Activated CD8-positive, alpha-beta T cell treated with anti-CD3 and anti-CD28 coated beads for 36 hours (primary cell): Measurements from ENCODE around the gene WFDC1. TPM values are rescaled to one million over a fixed set of nuclear protein-coding genes. Genes with fewer than 3 reads are reported as not detected.

Experiments used
- ATAC-seq: fragments of 200-7000 bp; cut with Tn5 transposase; one replicate; pipeline ENCODE4 v1.10.0; 2021; ENCODE audit warnings: mild to moderate bottlenecking, moderate library complexity
- CTCF ChIA-PET: fragments of 350-600 bp; sonication (Branson Sonifier 250); formaldehyde crosslinking; loops from one replicate; lab custom pipeline; 2021; ENCODE audit warnings: antibody characterized with exemption; lab: Charles Lee
- POLR2A ChIA-PET: fragments of 350-600 bp; sonication (Branson Sonifier 250); formaldehyde crosslinking; loops from one replicate; lab custom pipeline; 2021; ENCODE audit warnings: antibody characterized with exemption; lab: Charles Lee
- DNase-seq: peaks from one replicate; pipeline ENCODE4 v3.0.0-alpha.2; 2020
- H3K27ac Mint-ChIP-seq: one replicate; pipeline ENCODE4 v1.8.0; 2021; ENCODE audit warnings: mild to moderate bottlenecking, mixed read lengths
- H3K27me3 Mint-ChIP-seq: one replicate; pipeline ENCODE4 v1.8.0; 2021; ENCODE audit warnings: mixed read lengths
- H3K36me3 Mint-ChIP-seq: one replicate; pipeline ENCODE4 v1.8.0; 2021; ENCODE audit warnings: low read depth, mixed read lengths
- H3K4me1 Mint-ChIP-seq: one replicate; pipeline ENCODE4 v1.8.0; 2021; ENCODE audit warnings: low read depth, mixed read lengths
- H3K4me3 Mint-ChIP-seq: one replicate; pipeline ENCODE4 v1.8.0; 2021; ENCODE audit warnings: mild to moderate bottlenecking, moderate library complexity, mixed read lengths
- H3K9me3 Mint-ChIP-seq: one replicate; pipeline ENCODE4 v1.8.0; 2021; ENCODE audit warnings: mixed read lengths
- intact Hi-C: fragments of 100-400 bp; cut with micrococcal nuclease; formaldehyde crosslinking; loops from one replicate; pipeline ENCODE4 v1.10.0; 2022
- total RNA-seq, 2 experiments: library from RNA; stranded (reverse); gene quantifications; one replicate each; pipeline ENCODE4 v1.2.3, GENCODE V29; 2021
- TF ChIP-seq, protein P1 (sequence below): fragments of 200-600 bp; IDR thresholded peaks from one replicate; pipeline ENCODE4 v1.8.0; 2022; ENCODE audit warnings: antibody characterized with exemption, mild to moderate bottlenecking

WFDC1 gene
- total RNA-seq, 2 experiments from 2014 or later = not detected

DNA sequence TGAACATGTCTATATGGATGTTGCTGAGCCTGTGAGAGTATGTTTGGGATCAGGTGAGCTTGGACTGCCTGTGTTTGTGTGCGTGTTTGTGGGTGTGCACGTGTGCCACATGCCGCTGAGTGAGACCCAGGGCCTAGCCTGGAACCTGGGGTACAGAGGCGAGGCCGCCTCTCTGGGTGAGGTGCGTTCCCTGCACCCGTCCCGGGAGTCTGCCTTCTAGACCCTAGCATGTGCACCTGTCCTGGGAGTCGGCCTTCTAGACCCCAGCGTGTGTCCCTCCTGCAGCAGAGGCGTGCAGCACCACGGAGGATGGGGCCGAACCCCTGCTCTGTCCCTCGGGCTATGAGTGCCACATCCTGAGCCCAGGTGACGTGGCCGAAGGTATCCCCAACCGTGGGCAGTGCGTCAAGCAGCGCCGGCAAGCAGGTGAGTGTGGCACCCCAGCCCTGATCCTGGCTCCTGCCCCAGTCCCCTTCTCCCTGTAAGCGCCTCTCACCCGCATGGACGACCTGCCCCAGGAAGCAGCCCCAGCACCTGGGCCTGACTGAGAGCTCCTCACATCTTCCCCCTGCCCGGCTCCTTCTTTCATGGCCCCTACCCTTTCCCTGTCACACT is 24.6 kb downstream of the WFDC1 start:
- ATAC-seq (no peak), DNase-seq (no peak)
- Mint-ChIP-seq H3K4me1 (no peaks in the 10 kb centered on the region), H3K4me3 (no peak overlapping the region), H3K36me3 (no peaks in the 10 kb centered on the region), H3K27me3 (peaks cover 2% of the 10 kb centered on the region), H3K27ac (no peak overlapping the region), H3K9me3 (peaks cover 6% of the 10 kb centered on the region)
- ChIA-PET POLR2A (no interaction called here), CTCF (no interaction called here)
- TF ChIP-seq, protein P1, sequence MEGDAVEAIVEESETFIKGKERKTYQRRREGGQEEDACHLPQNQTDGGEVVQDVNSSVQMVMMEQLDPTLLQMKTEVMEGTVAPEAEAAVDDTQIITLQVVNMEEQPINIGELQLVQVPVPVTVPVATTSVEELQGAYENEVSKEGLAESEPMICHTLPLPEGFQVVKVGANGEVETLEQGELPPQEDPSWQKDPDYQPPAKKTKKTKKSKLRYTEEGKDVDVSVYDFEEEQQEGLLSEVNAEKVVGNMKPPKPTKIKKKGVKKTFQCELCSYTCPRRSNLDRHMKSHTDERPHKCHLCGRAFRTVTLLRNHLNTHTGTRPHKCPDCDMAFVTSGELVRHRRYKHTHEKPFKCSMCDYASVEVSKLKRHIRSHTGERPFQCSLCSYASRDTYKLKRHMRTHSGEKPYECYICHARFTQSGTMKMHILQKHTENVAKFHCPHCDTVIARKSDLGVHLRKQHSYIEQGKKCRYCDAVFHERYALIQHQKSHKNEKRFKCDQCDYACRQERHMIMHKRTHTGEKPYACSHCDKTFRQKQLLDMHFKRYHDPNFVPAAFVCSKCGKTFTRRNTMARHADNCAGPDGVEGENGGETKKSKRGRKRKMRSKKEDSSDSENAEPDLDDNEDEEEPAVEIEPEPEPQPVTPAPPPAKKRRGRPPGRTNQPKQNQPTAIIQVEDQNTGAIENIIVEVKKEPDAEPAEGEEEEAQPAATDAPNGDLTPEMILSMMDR = no peak
- intact Hi-C loops = no loop called here

DNA sequence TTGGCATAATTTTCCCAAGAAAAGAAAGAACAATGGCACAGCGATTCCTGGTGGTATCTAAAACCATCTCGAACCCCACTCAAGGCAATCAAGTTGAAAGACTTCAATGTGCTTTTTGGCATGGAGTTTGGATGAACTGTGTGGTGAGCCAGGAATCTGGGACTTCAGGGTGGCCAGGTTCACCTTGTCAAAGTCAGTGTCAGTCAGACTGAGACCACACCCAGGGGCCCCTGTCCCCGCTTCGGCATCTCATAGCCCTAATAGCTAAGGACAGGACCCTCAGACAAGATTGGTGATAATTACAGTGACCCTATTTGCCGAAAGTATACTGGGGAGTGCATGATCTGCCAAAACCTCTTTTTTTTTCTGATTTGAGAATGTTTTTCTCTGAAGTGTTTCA is 25.8 kb downstream of the WFDC1 start:
- Mint-ChIP-seq H3K9me3 (peaks cover 6% of the 10 kb centered on the region), H3K36me3 (no peaks in the 10 kb centered on the region), H3K27ac (no peak overlapping the region), H3K4me1 (no peaks in the 10 kb centered on the region), H3K27me3 (peaks cover 2% of the 10 kb centered on the region), H3K4me3 (no peak overlapping the region)
- ChIA-PET POLR2A (no interaction called here), CTCF (no interaction called here)
- TF ChIP-seq, protein P1 = no peak
- no peak for DNase-seq
- intact Hi-C loops = no loop called here
- no peak for ATAC-seq

DNA sequence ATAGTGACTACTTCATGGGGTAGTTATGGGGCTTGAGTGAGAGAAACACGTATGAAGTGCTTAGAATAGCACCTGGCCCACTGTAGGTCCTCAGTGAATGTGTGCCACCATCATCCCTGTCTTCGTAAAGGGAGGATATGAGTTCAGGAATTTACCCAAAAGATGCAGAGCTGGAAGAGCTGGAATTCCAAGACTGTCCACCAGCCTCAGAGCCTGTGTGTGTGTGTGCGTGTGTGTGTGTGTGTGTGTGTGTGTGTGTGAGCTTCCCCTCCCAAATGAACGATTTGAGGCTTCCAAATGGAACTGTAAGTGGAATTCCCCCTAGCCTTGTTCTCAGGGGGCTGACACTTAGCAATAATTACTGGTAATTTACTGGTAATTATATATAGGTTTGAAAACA is 27.3 kb downstream of the WFDC1 start:
- TF ChIP-seq, protein P1 = no peak
- CTCF ChIA-PET = interaction anchor here (0.7 kb wide), 1 partner anchor 14 kb away, joined by 3 read pairs; no protein-coding TSS in a partner anchor
- H3K36me3 Mint-ChIP-seq = no peaks in the 10 kb centered on the region
- peaks cover 2% of the 10 kb centered on the region for H3K27me3 Mint-ChIP-seq
- H3K4me3 Mint-ChIP-seq = no peak overlapping the region
- intact Hi-C loops = no loop called here
- H3K27ac Mint-ChIP-seq = no peak overlapping the region
- peaks cover 6% of the 10 kb centered on the region for H3K9me3 Mint-ChIP-seq
- H3K4me1 Mint-ChIP-seq = no peaks in the 10 kb centered on the region
- POLR2A ChIA-PET = no interaction called here
- no peak for ATAC-seq
- no peak for DNase-seq

DNA sequence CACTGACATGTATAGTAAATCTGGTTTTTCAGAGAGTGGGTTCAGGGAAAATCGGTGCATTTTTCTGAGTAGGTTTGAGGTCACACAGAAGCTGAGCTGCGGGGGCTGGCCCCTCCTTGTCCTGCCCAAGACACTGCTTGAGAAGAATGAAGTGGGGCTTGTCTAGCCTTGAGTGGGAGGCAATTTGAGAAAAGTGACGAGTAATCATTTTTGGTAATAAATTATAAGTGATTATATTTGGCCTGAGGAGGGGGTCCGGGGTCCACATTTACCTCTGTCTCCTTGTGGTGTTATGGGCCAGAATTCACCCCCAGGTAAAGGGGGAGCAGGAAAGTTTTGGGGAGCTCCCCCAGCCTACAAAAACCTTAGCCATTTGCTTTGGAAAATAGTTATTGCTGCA is 28.1 kb downstream of the WFDC1 start:
- TF ChIP-seq, protein P1 = no peak
- Mint-ChIP-seq H3K4me3 (no peak overlapping the region), H3K27ac (no peak overlapping the region), H3K4me1 (no peaks in the 10 kb centered on the region), H3K36me3 (no peaks in the 10 kb centered on the region), H3K27me3 (peaks cover 2% of the 10 kb centered on the region), H3K9me3 (peaks cover 5% of the 10 kb centered on the region)
- CTCF ChIA-PET = interaction anchor here (0.7 kb wide), 1 partner anchor 14 kb away, joined by 3 read pairs; no protein-coding TSS in a partner anchor
- POLR2A ChIA-PET = no interaction called here
- ATAC-seq (no peak), DNase-seq (no peak)
- intact Hi-C loops = no loop called here

DNA sequence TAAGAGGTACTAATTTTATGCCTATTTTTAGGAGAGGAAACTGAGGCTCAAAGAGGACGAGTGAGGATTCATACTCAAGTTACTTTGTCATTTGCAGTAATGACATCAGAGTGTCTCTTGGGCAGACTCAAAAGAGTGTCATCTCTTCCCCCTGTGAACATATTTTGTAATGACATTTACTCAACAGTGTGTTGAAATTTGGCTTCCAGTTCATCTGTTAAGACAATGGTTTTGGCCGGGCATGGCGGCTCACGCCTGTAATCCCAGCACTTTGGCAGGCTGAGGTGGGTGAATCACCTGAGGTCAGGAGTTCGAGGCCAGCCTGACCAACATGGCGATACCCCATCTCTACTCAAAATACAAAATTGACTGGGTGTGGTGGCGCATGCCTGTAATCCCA is 28.9 kb downstream of the WFDC1 start:
- Mint-ChIP-seq H3K4me3 (no peak overlapping the region), H3K4me1 (no peaks in the 10 kb centered on the region), H3K9me3 (peaks cover 4% of the 10 kb centered on the region), H3K36me3 (no peaks in the 10 kb centered on the region), H3K27me3 (peaks cover 2% of the 10 kb centered on the region), H3K27ac (no peak overlapping the region)
- intact Hi-C loops = no loop called here
- CTCF ChIA-PET = no interaction called here
- DNase-seq (peak; percentile 6), ATAC-seq (no peak)
- POLR2A ChIA-PET = no interaction called here
- TF ChIP-seq, protein P1 = no peak
